ENCODE data around the gene RPL34. TPM values are rescaled to one million over a fixed set of nuclear protein-coding genes. Genes with fewer than 3 reads are reported as not detected.

The RPL34 gene
- total RNA-seq, 2 experiments from 2014 or later = 1,397 to 1,421 TPM

- ChIA-PET CTCF (no interaction called here), POLR2A (interaction anchor here (1.0 to 1.7 kb wide), 3 partner anchors 29 to 901 kb away, joined by 3 to 4 read pairs (median 3); partner anchors contain the start of gene PAPSS1)
Observed at GRCh38 chr4:108620933-108621905, 843 bp downstream of the RPL34 start.

GRCh38 chr4:108622022-108622421 is 1.6 kb downstream of the RPL34 start:
- CTCF ChIA-PET = no interaction called here

GRCh38 chr4:108622828-108623227 is 2.5 kb downstream of the RPL34 start:
- POLR2A ChIA-PET = interaction anchor here (0.8 kb wide), 1 partner anchor 810 kb away, joined by 3 read pairs; no protein-coding TSS in a partner anchor
- CTCF ChIA-PET = no interaction called here

More at GRCh38 chr4:108622022-108622421, 1.6 kb downstream of the RPL34 start:
- POLR2A ChIA-PET = interaction anchor here (1.0 kb wide), 2 partner anchors 28 to 29 kb away, joined by 3 read pairs; no protein-coding TSS in a partner anchor

GRCh38 chr4:108624263-108625056 is 4.1 kb downstream of the RPL34 start:
- ChIA-PET POLR2A (no interaction called here), CTCF (no interaction called here)

- CTCF ChIA-PET = no interaction called here
Observed at GRCh38 chr4:108626056-108626455, 5.7 kb downstream of the RPL34 start.

GRCh38 chr4:108628411-108628810 is 8.0 kb downstream of the RPL34 start:
- ChIA-PET POLR2A (interaction anchor here (0.6 kb wide), 1 partner anchor 592 kb away, joined by 4 read pairs; no protein-coding TSS in a partner anchor), CTCF (no interaction called here)

More at GRCh38 chr4:108626056-108626455, 5.7 kb downstream of the RPL34 start:
- POLR2A ChIA-PET = interaction anchor here (1.7 kb wide), 1 partner anchor 24 kb away, joined by 8 read pairs; the partner anchor contains the start of gene OSTC

- ChIA-PET POLR2A (no interaction called here), CTCF (interaction anchor here (0.5 kb wide), 1 partner anchor 8 kb away, joined by 3 read pairs; no protein-coding TSS in a partner anchor)
Observed at GRCh38 chr4:108635070-108635655, 14.8 kb downstream of the RPL34 start.

- ChIA-PET CTCF (interaction anchor here (0.7 kb wide), 1 partner anchor 13 kb away, joined by 3 read pairs; no protein-coding TSS in a partner anchor), POLR2A (interaction anchor here (0.6 kb wide), 1 partner anchor 637 kb away, joined by 3 read pairs; no protein-coding TSS in a partner anchor)
Observed at GRCh38 chr4:108636246-108636645, 15.9 kb downstream of the RPL34 start.

- ChIA-PET CTCF (no interaction called here), POLR2A (no interaction called here)
Observed at GRCh38 chr4:108637856-108638255, 17.5 kb downstream of the RPL34 start.

GRCh38 chr4:108644237-108644636 is 23.9 kb downstream of the RPL34 start:
- ChIA-PET POLR2A (no interaction called here), CTCF (no interaction called here)

- ChIA-PET CTCF (no interaction called here), POLR2A (no interaction called here)
Observed at GRCh38 chr4:108646706-108647105, 26.3 kb downstream of the RPL34 start.

GRCh38 chr4:108649863-108650211 is 29.5 kb downstream of the RPL34 start:
- POLR2A ChIA-PET = interaction anchor here (0.5 to 2.4 kb wide), 6 partner anchors 23 to 1418 kb away, joined by 3 to 8 read pairs (median 3); no protein-coding TSS in a partner anchor
- CTCF ChIA-PET = interaction anchor here (0.7 to 0.9 kb wide), 4 partner anchors 10 to 631 kb away, joined by 3 read pairs; no protein-coding TSS in a partner anchor

GRCh38 chr4:108650212-108651013 is 30.0 kb downstream of the RPL34 start, which contains the start of gene OSTC:
OSTC (plus strand) TSS chr4:108650599; CDS start chr4:108650656, 57 bp downstream.
- POLR2A ChIA-PET = interaction anchor here (0.5 to 2.4 kb wide), 8 partner anchors 8 to 1417 kb away, joined by 3 to 8 read pairs (median 3); no protein-coding TSS in a partner anchor
- CTCF ChIA-PET = interaction anchor here (0.7 to 0.9 kb wide), 4 partner anchors 10 to 631 kb away, joined by 3 read pairs; no protein-coding TSS in a partner anchor

- CTCF ChIA-PET = interaction anchor here (0.6 kb wide), 1 partner anchor 58 kb away, joined by 3 read pairs; no protein-coding TSS in a partner anchor
- POLR2A ChIA-PET = interaction anchor here (0.6 to 2.4 kb wide), 3 partner anchors 8 to 29 kb away, joined by 3 to 8 read pairs (median 3); no protein-coding TSS in a partner anchor
Observed at GRCh38 chr4:108651014-108651791, 30.8 kb downstream of the RPL34 start.

- ChIA-PET CTCF (no interaction called here), POLR2A (no interaction called here)
Observed at GRCh38 chr4:108662629-108663028, 42.3 kb downstream of the RPL34 start.

GRCh38 chr4:108674356-108674977 is 54.1 kb downstream of the RPL34 start:
- ChIA-PET POLR2A (no interaction called here), CTCF (no interaction called here)

All from activated CD8-positive, alpha-beta memory T cell treated with anti-CD3 and anti-CD28 coated beads for 36 hours (primary cell).